AG09309 (cell line): ENCODE measurements around the gene DPAGT1.

Experiments used
- DNase-seq: peaks from one replicate; pipeline ENCODE4 v3.0.0-alpha.2; 2010; ENCODE audit warnings: low read depth
- H3K4me3 ChIP-seq: 2 replicates; pipeline ENCODE4 v1.5.1; 2011; ENCODE audit warnings: mild to moderate bottlenecking, low read depth, low read length, moderate library complexity; ENCODE audit not compliant: control insufficient read depth
- CTCF ChIP-seq: IDR thresholded peaks from 2 replicates; pipeline ENCODE4 v1.5.1; 2011; ENCODE audit warnings: mild to moderate bottlenecking, low read depth, low read length, inconsistent platforms; ENCODE audit not compliant: insufficient read depth, control insufficient read depth; ENCODE audit errors: missing control alignments

The DPAGT1 gene

GRCh38 chr11:119100994-119101758 lies 477 bp downstream of the DPAGT1 start:
- no peak for TF ChIP-seq CTCF
- no peak for DNase-seq
- peak overlapping the region; percentile 83 for H3K4me3 ChIP-seq

GRCh38 chr11:119100246-119100970 lies 1.2 kb downstream of the DPAGT1 start:
- peak overlapping the region; percentile 83 for H3K4me3 ChIP-seq
- TF ChIP-seq CTCF: peak; percentile 52
- DNase-seq: no peak

GRCh38 chr11:119099711-119100110 lies 1.9 kb downstream of the DPAGT1 start:
- TF ChIP-seq CTCF: no peak
- H3K4me3 ChIP-seq: no peak overlapping the region
- no peak for DNase-seq

GRCh38 chr11:119095066-119095880 lies 6.4 kb downstream of the DPAGT1 start:
- TF ChIP-seq CTCF: no peak
- peak overlapping the region; percentile 90 for H3K4me3 ChIP-seq
- DNase-seq: peak; percentile 99

- peak; percentile 59 for DNase-seq
- H3K4me3 ChIP-seq: peak overlapping the region; percentile 90
- peak; percentile 74 for TF ChIP-seq CTCF
These were observed 6.9 kb downstream of the DPAGT1 start for GRCh38 chr11:119094816-119095065.

- peak overlapping the region; percentile 90 for H3K4me3 ChIP-seq
- TF ChIP-seq CTCF: no peak
- no peak for DNase-seq
These were observed 7.5 kb downstream of the DPAGT1 start for GRCh38 chr11:119093942-119094815.
